Measurements from ENCODE around the gene CCDC141. TPM values are rescaled to one million over a fixed set of nuclear protein-coding genes. Genes with fewer than 3 reads are reported as not detected.
"Not testable (repeated sequence)": the region's sequence is repeated elsewhere in the genome, so short reads cannot be mapped to it uniquely, and the experiment has no call there.

CCDC141 gene
- polyA plus RNA-seq, 4 donors, result 0.09 to 1.6 (median 0.33) TPM

DNA sequence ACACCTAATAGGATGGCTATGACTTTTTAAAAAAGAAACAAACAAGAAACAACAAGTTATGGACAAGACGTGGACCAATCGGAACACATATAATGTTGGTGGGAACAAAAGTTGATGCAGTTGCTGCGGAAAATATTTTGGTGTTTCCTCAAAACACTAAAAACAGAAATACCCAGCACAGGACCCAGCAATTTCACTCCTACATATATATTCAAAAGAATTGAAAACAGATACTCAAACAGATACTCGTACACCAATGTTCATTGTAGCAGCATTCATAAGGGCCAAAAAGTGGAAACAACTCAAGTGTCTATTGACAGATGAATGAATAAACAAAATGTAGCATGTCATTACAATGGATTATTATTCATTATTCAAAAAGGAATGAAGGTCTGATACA, 12.1 kb downstream of the CCDC141 start:
- no peak for DNase-seq (ENCODE audit: low read depth in 4 of 4, low spot score in 3 of 4)

DNA sequence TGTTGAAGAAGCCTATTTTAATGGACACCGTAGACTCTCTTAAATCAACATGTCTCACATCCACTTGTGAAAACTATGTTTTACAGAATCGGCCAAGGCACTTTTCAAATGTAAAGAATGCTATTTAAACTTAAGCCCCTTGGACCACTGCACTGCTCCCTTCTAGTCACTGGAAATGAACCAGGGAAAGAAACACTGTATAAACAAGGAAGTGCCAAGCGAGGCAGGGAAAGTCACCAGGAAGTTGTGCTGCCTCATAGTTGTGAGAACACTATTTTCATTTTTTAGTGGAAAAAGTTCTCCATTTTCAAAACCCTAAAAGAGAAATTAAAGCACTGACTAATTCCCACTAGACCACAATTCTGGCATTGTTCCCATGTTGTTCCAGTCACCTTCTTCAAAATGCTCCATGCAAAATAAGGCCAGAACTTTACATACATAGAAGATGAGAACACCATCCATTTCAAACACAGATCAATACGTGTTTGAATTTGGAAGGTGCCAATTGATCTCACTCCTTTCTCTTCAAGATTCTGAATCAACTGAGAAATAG, 13.5 kb downstream of the CCDC141 start:
- no peak for DNase-seq (ENCODE audit: low read depth in 4 of 4, low spot score in 3 of 4)

DNA sequence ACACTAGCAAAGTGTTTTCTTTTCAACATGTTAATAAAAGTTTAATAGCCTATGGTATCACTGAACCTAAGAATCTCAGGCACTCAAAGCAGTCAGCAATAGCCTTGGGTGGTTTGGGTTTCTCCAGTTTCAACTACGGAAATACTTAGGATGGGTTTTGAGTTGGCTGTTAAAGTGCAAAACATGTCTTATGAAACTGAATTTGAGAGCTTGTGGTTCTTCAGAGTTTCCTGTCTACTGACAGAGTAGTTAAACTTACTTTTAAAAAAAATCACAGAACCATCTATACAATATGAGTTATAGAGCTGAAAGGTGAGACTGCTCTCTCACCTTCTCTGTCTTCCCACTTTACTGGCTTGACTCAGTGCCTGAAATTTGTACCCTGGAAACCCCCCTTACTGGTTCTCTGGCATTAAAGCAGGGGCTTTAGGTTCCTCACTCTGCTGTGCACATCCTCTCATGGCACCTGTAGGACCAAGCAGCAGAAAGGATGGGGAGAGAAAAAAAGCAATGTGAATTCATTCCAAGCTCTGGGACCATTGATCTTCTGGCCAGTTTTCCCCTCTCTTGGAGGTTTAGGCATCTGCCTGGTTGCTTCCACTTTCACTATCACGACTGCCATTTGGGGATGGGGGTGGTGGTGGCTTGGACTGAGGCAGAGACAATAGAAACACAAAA, 18.1 kb downstream of the CCDC141 start:
- no peak for DNase-seq (ENCODE audit: low read depth in 4 of 4, low spot score in 3 of 4)

DNA sequence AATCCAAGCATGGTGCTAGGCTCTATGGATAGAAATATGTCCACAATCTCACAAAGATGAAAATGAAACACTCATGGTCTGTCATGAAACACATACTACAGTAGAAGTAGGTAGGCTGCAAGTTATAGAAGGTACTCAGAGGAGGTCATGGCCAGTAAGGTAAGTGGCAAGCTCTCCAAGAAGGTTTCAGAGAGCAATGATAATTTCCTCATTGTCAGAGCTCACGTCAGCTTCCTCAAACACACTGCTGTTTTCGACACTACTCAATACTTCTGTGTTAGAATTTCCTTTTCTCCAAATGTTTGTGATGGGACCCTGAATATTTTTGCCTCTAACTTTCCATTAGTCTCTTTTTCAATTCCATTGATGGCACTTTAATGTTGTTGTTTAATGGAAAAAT, 25.5 kb downstream of the CCDC141 start:
- DNase-seq (ENCODE audit: low read depth in 4 of 4, low spot score in 3 of 4), result no peak

DNA sequence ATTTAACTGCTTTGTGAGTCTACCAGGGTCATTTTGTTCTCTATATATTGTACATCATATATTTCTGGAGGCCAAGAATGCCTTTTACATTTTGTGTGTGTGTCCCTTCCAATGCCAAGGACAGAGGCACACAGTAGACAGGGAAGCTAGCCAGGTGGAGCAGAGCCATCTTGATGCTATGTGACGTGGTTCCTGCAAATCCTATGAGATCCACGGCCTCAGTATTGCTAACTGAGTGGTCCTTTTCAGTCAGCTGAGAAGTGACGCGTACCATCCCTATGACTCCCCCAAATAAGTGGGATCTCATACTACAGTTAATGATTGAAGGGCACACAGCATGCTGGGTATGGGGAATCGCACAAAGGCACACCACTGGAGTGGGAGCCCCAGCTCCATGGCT, 27.3 kb downstream of the CCDC141 start:
- DNase-seq (ENCODE audit: low read depth in 4 of 4, low spot score in 3 of 4), result no peak

DNA sequence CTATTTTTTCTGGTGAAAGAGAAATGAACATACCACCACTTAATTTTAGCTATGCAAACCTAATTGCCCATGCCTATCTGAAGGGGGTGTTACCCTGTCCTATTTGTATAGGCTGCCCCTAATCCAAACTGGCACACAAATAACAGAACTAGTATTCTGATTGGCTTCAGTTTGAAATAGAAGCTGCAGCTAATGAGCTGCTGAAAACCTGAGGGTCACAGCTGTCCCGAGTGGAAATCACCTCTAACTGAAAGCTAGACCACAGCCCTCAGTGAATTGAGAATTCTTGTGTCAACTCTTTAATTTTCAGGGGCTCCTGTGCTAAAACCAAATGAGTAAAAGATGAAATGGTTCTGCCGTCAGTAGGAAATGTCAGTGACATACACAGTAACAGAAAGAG, 28.7 kb downstream of the CCDC141 start:
- DNase-seq (ENCODE audit: low read depth in 4 of 4, low spot score in 3 of 4), result no peak

DNA sequence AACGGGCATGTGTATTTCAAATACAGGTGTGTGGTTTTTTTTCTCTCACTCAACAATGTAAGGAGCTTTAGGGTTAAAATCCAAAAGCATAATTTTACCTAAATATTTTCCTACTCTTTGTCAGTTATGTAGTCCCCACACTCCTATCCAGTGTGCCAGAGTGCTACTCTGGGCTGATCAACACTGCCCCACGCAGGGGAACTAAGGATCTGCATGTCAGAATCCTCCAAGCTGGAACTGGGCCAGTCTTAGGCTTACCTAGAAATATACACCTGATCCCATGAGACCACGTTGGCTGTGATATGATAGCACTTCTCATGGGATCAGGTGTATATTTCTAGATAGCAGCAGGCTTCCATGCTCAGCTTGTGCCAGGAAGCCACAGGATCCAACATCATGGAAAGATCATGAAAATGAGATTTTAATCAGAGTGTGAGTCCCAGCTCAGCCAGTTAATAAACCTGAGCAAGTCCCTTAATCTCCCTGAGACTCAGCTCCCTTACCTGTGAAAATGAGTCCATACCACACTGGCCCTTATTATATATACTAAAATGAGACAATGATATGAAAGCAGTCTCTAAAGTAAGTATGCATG, 29.7 kb downstream of the CCDC141 start:
- no peak for DNase-seq (ENCODE audit: low read depth in 4 of 4, low spot score in 3 of 4)

DNA sequence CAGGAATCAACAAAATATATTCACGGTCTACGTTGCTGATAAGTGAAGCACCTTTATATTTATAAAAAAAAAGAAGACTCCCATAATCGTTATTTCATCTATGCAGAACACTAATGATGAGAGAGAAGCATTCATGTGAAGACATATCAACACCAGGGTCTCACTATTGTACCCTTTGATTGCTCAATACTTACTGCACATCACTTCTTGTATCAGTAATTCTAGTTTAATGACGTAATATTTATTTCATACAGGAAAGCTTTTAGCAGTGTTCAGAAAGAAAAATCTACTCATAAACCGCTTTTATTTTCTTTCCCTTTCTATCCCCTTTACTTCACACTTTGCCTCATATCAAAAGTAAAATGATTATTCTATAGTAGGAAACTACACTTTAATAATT, 30.7 kb downstream of the CCDC141 start:
- DNase-seq (ENCODE audit: low read depth in 4 of 4, low spot score in 3 of 4), result no peak

DNA sequence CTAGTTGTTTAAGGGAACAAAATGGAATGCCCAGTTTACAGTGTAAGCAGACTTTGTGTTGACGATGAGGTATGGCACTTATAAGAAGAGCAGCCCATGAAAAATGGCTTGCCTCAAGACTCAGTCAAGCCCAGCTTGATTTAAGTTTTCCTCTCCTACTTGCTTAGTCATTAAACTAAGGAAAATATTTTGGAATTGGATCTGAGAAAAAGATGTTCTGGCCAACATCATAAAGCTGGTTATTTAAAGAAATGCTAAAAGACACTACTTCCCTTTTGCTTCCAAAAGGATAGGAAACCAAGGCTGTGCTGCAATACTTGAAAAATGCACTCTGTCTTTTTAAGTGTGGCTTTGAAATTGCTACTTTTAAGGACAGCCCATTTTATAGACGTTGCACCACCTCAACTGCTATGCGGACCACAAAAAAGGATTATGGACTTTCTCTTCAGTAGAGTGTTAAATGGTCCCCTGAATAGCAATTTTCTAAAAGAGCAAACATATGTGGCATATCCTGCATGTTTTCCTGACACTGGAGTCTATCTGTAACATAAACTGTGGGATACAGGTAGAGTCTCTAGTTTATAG, 32.1 kb downstream of the CCDC141 start:
- DNase-seq (ENCODE audit: low read depth in 4 of 4, low spot score in 3 of 4), result no peak

DNA sequence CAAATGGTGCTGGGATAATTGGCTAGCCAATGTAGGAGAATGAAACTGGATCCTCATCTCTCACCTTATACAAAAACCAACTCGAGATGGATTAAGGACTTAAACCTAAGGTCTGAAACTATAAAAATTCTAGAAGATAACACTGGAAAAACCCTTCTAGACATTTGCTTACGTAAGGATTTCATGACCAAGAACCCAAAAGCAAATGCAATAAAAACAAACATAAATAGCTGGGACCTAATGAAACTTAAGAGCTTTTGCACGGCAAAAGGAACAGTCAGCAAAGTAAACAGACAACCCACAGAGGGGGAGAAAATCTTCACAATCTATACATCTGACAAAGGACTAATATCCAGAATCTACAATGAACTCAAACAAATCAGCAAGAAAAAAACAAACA, 35.7 kb downstream of the CCDC141 start:
- DNase-seq (ENCODE audit: low read depth in 4 of 4, low spot score in 3 of 4), result not testable (repeated sequence)

DNA sequence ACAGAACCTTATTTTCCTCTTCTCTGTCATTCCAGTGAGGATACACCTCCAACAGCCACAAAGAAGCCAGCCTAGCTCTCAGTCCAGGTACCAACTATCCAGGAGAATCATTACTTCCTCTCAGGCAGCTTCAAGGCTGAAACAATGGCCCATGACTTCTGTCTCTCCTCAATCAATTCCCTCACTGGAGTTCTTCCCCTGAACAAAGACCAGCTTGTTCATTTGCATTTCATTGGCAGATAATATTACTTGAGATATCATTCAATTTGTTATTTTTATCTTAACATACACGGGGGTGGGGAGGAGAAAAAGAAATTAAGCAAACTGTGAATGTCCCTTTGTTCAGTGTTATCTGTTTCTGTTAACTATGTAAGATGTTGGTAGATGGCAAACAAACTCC, 44.0 kb downstream of the CCDC141 start:
- DNase-seq (ENCODE audit: low read depth in 4 of 4, low spot score in 3 of 4), result no peak

DNA sequence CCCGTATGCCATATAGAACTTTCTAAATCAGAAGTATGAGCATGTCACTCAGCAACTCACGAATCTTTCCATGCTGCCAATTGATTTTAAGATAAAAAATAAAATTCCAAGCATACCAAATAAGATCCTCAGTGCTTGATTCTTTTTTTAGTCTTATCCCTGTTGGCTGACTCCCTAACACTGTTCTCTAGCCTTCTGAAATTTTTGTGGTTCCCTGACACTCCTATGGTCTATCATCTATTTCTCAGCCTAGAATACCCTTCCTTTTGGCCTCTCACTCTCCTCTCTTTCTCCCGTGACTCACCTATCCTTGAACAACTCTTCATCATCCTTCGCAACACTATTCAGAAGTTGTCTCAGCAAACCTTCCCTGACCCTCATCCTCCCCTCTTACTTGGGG, 50.5 kb downstream of the CCDC141 start:
- DNase-seq (ENCODE audit: low read depth in 4 of 4, low spot score in 3 of 4), result no peak

DNA sequence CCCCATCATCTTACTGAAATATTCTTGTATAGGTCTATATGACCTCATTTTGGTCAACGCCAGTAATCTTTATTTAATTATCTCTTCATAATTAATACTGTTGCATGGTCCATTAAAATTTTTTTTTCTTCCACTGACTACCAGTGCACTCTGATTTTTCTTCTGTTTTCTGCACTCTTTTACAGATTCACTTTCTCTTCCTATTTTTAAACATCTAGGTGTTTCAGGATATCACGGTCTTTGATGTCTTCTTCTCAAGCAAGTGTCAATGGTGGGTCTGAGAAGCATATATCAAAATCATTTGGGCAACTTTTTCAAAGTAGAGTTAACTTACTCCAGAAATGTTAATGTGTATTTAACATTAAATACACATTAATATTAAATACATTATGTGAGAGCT, 51.4 kb downstream of the CCDC141 start:
- no peak for DNase-seq (ENCODE audit: low read depth in 4 of 4, low spot score in 3 of 4)

DNA sequence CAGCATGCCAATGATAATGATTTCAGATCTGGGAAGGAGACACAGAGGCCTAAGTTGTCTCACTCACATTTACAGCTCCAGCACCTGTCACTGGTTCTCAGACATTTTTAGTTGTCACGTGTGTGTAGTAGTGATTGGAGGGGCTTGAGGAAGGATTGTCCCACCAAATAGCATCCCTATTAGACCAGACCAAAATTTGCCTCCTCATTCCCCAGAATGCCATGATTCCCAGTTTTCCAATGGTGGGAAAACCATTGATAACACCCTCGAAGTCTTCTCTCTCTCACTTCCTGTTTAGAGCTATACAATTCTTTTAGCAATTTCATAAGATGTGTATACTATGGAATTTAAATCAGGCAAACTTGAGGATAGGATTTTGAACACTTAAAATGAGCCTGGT, 52.5 kb downstream of the CCDC141 start:
- no peak for DNase-seq (ENCODE audit: low read depth in 4 of 4, low spot score in 3 of 4)

DNA sequence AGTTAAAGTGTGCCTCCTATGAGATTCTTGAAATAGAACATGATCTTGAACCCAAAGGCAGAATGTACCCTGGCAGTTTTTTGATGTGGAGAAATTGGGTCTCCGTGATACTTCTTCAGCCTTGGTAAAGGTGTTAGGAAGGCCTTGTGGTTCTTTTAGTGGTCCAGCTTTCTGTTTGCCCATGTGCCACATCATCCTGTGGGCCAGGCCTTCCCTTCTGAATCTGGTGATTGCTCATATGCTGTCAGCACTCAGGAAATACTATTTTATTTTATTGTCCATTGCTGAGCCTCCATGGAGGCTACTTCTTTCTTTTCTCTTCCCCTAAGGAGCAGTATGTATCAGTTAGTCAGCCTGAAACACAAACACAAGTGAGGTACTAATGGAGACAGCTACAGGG, 52.9 kb downstream of the CCDC141 start:
- DNase-seq (ENCODE audit: low read depth in 4 of 4, low spot score in 3 of 4), result no peak

DNA sequence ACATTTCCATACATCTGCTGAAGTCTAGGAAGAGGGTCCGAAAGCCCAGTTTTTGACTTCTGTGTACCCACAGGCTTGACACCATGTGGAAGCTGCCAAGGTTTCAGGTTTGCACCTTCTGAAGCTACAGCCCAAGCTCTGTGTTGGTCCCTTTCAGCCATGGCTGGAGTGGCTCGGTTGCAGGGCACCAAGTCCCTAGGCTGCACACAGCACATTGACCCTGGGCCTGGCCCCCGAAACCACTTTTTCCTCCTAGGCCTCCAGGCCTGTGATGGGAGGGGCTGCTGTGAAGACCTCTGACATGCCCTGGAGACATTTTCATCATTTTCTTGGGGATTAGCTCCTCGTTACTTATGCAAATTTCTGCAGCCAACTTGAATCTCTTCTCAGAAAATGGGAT, 55.7 kb downstream of the CCDC141 start:
- DNase-seq (ENCODE audit: low read depth in 4 of 4, low spot score in 3 of 4), result no peak

DNA sequence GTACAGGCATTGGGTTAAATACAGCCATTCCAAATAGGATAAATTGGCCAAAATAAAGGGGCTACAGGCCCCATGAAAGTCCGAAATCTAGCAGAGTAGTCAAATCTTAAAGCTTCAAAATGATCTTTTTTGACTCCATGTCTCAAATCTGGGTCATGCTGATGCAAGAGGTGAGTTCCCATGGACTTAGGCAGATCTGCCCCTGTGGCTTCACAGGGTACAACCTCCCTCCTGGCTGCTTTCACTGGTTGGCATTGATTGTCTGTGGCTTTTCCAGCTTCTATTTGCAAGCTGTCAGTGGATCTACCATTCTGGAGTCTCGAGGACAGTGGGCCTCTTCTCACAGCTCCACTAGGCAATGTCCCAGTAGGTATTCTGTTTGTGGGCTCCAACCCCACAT, 56.1 kb downstream of the CCDC141 start:
- no peak for DNase-seq (ENCODE audit: low read depth in 4 of 4, low spot score in 3 of 4)

DNA sequence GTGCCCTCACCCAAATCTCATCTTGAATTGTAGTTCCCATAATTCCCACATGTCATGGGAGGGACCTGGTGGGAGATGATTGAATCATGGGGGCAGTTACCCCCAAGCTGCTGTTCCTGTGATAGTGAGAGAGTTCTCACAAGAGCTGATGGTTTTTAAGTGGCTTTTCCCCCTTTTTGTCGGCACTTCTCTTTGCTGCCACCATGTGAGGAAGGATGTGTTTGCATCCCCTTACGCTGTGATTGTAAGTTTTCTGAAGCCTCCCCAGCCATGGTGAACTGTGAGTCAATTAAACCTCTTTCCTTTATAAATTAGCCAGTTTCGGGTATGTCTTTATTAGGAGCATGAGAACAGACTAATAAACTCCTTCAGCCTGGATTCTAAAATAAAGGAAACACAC, 57.2 kb downstream of the CCDC141 start:
- DNase-seq (ENCODE audit: low read depth in 4 of 4, low spot score in 3 of 4), result not testable (repeated sequence)

DNA sequence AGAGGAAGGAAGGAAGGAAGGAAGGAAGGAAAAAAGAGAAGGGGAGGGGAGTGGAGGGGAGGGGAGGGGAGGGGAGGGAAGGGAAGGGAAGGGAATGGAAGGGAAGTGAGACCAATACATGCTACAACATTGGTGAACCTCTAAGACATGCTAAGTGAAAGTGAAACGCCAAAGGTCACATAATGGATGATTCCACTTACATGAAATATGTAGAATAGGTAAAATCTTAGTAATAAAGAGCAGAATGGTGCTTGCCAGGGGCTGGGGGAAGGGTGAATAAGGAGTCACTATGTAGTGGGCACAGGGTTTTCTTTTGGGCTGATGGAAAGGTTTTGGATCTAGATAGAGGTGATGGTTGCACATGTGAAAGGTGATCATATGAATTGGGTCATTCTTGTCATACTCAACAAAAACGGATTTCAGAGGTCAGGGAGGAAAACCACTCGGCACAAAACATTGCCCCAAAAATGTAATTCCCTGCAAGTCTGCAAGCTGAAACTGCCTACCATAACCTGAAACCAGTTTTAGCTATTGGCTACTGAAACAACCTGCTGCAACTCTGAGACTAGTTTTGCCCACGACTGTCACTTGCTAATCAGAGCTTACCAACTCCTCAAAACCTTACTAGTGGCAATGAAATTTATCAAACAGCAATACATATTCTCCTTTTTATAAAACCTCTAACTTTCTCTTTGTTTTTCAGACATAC, 59.2 kb downstream of the CCDC141 start:
- DNase-seq (ENCODE audit: low read depth in 4 of 4, low spot score in 3 of 4), result no peak

DNA sequence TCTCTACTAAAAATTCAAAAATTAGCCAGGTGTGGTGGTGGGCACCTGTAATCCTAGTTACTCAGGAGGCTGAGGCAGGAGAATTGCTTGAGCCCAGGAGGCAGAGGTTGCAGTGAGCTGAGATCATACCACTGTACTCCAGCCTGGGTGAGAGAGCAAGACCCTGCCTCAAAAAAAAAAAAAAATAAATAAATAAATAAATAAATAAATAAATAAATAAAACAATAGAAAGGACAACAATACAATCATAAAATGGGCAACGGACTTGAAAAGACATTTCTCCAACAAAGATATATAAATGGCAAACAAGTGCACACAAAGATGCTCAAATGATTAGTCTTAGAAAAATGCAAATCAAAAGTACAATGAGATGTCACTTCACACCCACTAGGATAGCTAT, 60.5 kb downstream of the CCDC141 start:
- DNase-seq (ENCODE audit: low read depth in 4 of 4, low spot score in 3 of 4), result not testable (repeated sequence)

DNA sequence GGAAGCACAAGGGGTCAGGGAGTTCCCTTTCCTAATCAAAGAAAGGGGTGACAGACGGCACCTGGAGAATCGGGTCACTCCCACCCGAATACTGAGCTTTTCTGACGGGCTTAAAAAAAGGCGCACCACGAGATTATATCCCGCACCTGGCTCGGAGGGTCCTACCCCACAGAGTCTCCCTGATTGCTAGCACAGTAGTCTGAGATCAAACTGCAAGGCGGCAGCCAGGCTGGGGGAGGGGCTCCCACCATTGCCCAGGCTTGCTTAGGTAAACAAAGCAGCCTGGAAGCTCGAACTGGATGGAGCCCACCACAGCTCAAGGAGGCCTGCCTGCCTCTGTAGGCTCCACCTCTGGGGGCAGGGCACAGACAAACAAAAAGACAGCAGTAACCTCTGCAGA, 67.3 kb downstream of the CCDC141 start:
- not testable (repeated sequence) for DNase-seq (ENCODE audit: low read depth in 4 of 4, low spot score in 3 of 4)
